Calu3 (cell line): ENCODE results near the gene OBP2B. TPM values are rescaled to one million over a fixed set of nuclear protein-coding genes. Genes with fewer than 3 reads are reported as not detected.

Experiments used
- BruUV-seq: library from RNA; stranded (reverse); fragments of 400-500 nt; replicated peaks from 2 replicates; lab custom pipeline; 2021; lab: Mats Ljungman, UMichigan
- CTCF ChIA-PET: fragments of 300-600 bp; sonication (Branson Sonifier 250); formaldehyde crosslinking; loops from one replicate; lab custom pipeline; 2022; ENCODE audit warnings: antibody characterized with exemption; lab: Charles Lee
- DNase-seq: peaks from one replicate; pipeline ENCODE4 v3.0.0; 2022
- H3K27ac Mint-ChIP-seq: one replicate; pipeline ENCODE4 v1.8.0; 2022; ENCODE audit warnings: mixed read lengths; ENCODE audit not compliant: unreplicated experiment
- H3K27me3 Mint-ChIP-seq: one replicate; pipeline ENCODE4 v1.8.0; 2022; ENCODE audit warnings: mixed read lengths; ENCODE audit not compliant: unreplicated experiment
- H3K36me3 Mint-ChIP-seq: one replicate; pipeline ENCODE4 v1.8.0; 2022; ENCODE audit warnings: mild to moderate bottlenecking, moderate library complexity, mixed read lengths; ENCODE audit not compliant: insufficient read depth, unreplicated experiment
- H3K4me1 Mint-ChIP-seq: one replicate; pipeline ENCODE4 v1.8.0; 2022; ENCODE audit warnings: mild to moderate bottlenecking, low read depth, mixed read lengths; ENCODE audit not compliant: unreplicated experiment
- H3K4me3 Mint-ChIP-seq: one replicate; pipeline ENCODE4 v1.8.0; 2022; ENCODE audit warnings: mild to moderate bottlenecking, low read depth, moderate library complexity, mixed read lengths; ENCODE audit not compliant: unreplicated experiment
- H3K9me3 Mint-ChIP-seq: one replicate; pipeline ENCODE4 v1.8.0; 2022; ENCODE audit warnings: low read depth, mixed read lengths; ENCODE audit not compliant: unreplicated experiment
- intact Hi-C: fragments of 100-400 bp; cut with micrococcal nuclease; formaldehyde crosslinking; loops from one replicate; pipeline ENCODE4 v1.10.0; 2022; ENCODE audit not compliant: unreplicated experiment
- total RNA-seq: library from RNA; stranded (reverse); gene quantifications from 2 replicates; pipeline ENCODE4 v1.2.3, GENCODE V29; 2022
- TF ChIP-seq, protein P1 (sequence below): fragments of 200-600 bp; IDR thresholded peaks from one replicate; pipeline ENCODE4 v1.8.0; 2022; ENCODE audit warnings: antibody characterized with exemption; ENCODE audit not compliant: unreplicated experiment

Gene OBP2B
- total RNA-seq, 1 experiment from 2014 or later = not detected

- Mint-ChIP-seq H3K27me3 (peaks cover 41% of the 10 kb centered on the region), H3K4me1 (no peaks in the 10 kb centered on the region), H3K4me3 (no peak overlapping the region)
Observed at GRCh38 chr9:133158695-133159094, 50.4 kb downstream of the OBP2B start.

More at GRCh38 chr9:133158695-133159094, 50.4 kb downstream of the OBP2B start:
- no peaks in the 10 kb centered on the region for H3K9me3 Mint-ChIP-seq
- H3K27ac Mint-ChIP-seq = no peak overlapping the region
- no peak for DNase-seq
- intact Hi-C loops = no loop called here
- BruUV-seq = no TSS peak
- CTCF ChIA-PET = interaction anchor here (0.6 kb wide), 1 partner anchor 917 kb away, joined by 3 read pairs; no protein-coding TSS in a partner anchor
- TF ChIP-seq, protein P1, sequence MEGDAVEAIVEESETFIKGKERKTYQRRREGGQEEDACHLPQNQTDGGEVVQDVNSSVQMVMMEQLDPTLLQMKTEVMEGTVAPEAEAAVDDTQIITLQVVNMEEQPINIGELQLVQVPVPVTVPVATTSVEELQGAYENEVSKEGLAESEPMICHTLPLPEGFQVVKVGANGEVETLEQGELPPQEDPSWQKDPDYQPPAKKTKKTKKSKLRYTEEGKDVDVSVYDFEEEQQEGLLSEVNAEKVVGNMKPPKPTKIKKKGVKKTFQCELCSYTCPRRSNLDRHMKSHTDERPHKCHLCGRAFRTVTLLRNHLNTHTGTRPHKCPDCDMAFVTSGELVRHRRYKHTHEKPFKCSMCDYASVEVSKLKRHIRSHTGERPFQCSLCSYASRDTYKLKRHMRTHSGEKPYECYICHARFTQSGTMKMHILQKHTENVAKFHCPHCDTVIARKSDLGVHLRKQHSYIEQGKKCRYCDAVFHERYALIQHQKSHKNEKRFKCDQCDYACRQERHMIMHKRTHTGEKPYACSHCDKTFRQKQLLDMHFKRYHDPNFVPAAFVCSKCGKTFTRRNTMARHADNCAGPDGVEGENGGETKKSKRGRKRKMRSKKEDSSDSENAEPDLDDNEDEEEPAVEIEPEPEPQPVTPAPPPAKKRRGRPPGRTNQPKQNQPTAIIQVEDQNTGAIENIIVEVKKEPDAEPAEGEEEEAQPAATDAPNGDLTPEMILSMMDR = no peak
- H3K36me3 Mint-ChIP-seq = no peaks in the 10 kb centered on the region

Other genes starting within 250 kb of the OBP2B start
- gene GFI1B, start 230.6 kb downstream of the OBP2B start, total RNA-seq = not detected in 2 replicates
- 43.7 and 48.4 TPM in 2 replicates for gene GTF3C5, start 178.3 kb downstream of the OBP2B start, total RNA-seq
- 2.6 and 3.1 TPM in 2 replicates for gene CEL, start 147.3 kb downstream of the OBP2B start, total RNA-seq
- 13.7 and 18.2 TPM in 2 replicates for gene RALGDS, start 88.0 kb downstream of the OBP2B start, total RNA-seq
- gene GBGT1, start 45.3 kb downstream of the OBP2B start, total RNA-seq = not detected in 2 replicates
- 2.8 and 3.3 TPM in 2 replicates for gene ABO, start 66.0 kb upstream of the OBP2B start, total RNA-seq
- 20.4 and 23.1 TPM in 2 replicates for gene SURF6, start 126.9 kb upstream of the OBP2B start, total RNA-seq
- gene MED22, start 138.9 kb upstream of the OBP2B start, total RNA-seq = 24.4 and 27.6 TPM in 2 replicates
- 835 and 904 TPM in 2 replicates for gene RPL7A, start 139.0 kb upstream of the OBP2B start, total RNA-seq
- gene SURF1, start 147.2 kb upstream of the OBP2B start, total RNA-seq = 47.9 and 50.9 TPM in 2 replicates
- gene SURF2, start 147.3 kb upstream of the OBP2B start, total RNA-seq = 20.6 and 22.9 TPM in 2 replicates
- 128 and 129 TPM in 2 replicates for gene SURF4, start 166.8 kb upstream of the OBP2B start, total RNA-seq
- 0.71 and 0.94 TPM in 2 replicates for gene STKLD1, start 167.1 kb upstream of the OBP2B start, total RNA-seq
- 23.4 and 25.8 TPM in 2 replicates for gene REXO4, start 208.8 kb upstream of the OBP2B start, total RNA-seq
- 4.7 and 5.8 TPM in 2 replicates for gene ADAMTS13, start 213.1 kb upstream of the OBP2B start, total RNA-seq